HK-2 (cell line): ENCODE measurements around the gene CPT1A.
A peak's percentile ranks its signal among the peaks of the same experiment; 100 is the strongest.

Source experiments
- DNase-seq: peaks from one replicate; pipeline ENCODE4 v3.0.0-alpha.2; 2018; ENCODE audit not compliant: unreplicated experiment

CPT1A gene

GRCh38 chr11:68831124-68831523 lies 10.6 kb downstream of the CPT1A start:
- DNase-seq = no peak

DNA sequence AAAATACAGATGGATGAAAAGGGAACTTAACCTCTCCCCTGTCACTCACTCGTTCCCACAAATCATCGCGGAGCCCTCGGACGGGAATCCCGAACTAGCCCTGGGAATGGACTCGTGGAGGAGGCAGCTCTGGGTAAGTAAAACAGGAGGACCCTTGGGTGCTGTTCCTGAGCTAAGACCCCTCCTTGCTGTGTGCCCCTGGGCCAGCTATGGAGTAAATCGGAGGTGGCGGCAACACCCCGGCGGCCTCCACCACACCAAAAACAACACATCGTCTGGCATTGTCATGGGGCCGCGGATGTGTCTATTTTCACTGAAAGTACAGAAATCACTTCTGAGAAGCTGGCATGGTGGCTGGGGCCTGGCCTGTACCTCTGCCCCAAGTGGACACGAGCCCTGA lies 12.1 kb downstream of the CPT1A start:
- DNase-seq = no peak

DNA sequence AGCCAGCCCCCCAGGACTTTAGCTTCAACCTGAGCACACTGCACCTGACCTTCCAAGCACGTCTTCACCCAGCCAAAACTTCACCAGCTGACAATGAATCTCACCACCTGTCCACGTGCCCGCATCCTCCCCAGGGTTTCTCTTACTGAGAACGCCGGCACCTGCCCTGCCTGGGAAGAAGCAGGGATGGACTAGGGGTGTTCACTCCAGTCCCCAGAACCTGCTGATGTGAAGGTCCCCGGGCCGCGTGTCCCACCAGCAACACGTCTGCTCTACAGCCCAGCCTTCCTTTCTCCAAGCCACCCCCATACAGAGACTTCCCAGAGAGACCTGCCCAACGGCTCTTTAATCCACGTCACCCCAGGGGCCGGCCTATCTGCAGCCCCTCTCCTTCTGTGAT lies 12.8 kb downstream of the CPT1A start:
- no peak for DNase-seq

DNA sequence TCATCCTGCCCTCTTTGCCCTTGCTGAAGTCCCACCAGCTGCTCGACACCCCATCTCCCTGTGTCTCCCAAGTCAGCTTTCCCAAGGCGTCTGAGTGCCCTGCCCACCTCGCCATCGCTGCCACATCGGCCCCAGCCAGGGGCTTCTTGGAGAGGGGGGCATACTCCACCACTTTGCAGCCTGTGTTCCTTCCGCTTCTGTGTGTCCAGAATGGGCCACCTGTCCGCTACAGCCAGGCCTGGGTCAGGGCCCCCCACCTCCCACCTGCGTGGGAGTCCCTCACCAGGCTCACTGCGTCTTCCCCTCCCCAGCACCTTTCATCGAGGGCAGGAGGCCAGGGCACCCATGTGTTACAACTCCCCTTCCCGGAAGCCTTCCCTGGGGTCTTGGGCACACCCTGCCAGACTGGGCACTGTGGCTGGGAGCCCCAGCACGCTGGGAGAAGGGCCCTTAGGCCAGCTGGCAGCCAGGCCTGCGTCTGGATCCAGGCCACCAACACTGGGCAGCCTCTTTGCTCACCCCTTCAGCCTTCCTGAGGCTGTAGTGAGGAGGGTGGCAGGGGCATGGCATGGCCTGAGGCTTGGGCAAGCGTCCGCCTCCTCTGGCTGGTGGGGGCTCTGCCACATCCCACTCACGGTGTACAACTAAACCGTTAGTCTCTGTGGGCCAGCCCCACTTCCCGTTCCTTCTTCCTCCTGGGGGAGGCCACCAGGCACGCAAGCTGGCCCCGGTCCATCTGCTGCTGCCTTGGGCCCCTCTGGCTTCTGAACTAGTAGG lies 13.4 kb downstream of the CPT1A start:
- DNase-seq = no peak

DNA sequence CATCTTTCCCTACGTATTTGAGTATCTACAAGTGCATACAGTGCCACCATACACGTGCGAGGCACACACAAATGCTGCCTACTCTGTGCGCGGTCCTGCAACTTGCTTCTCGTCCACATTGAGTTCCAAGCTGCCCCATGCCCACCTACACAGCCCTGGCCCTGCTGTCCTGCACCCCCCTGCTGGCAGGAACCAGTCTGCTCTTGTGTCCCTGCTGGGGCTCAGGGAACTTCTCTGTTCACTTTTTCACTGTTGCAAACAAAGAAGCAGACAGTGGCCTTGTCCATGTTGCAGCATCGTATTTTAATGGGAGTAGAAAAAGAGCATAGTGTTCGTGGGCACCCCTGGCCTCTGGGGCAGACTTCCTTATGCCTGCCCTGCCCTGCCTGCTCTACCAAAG lies 14.0 kb downstream of the CPT1A start:
- DNase-seq = no peak

GRCh38 chr11:68826726-68827125 lies 15.0 kb downstream of the CPT1A start:
- DNase-seq = no peak

GRCh38 chr11:68825571-68825970 lies 16.1 kb downstream of the CPT1A start:
- peak; percentile 12 for DNase-seq

DNA sequence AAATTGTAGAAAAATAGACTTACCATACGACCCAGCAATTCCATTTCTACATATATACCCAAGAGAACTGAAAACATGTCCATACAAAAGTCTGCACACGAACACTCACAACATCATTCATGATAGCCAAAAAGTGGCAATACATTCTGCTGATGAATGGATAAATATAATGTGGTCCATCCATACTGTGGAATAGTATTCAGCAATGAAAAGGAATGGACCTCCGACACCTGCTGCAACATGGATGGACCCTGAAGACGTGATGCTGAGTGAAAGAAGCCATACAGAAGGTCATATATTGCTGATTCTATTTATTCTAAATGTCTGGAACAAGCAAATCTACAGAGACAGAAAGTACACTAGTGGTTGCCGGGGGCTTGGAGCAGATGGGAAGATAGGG lies 19.2 kb downstream of the CPT1A start:
- DNase-seq = no peak

DNA sequence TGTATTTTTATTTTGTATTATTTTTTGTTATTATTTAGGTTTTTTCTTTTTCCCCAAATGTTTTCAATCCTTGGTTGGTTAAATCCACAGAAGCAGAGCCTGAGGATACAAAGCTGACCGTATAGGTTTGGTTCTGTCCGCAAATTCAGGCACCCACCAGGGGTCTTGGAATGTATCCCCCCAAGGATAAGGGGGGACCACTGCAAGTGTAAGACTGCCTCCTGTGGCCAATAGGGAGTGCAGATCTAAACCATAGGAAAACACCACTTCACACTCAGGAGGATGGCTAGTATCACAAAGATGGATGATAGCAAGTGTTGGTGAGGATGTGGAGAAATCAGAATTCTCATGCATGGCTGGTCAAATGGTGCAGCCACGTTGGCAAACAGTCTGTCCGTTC lies 20.0 kb downstream of the CPT1A start:
- DNase-seq = no peak

DNA sequence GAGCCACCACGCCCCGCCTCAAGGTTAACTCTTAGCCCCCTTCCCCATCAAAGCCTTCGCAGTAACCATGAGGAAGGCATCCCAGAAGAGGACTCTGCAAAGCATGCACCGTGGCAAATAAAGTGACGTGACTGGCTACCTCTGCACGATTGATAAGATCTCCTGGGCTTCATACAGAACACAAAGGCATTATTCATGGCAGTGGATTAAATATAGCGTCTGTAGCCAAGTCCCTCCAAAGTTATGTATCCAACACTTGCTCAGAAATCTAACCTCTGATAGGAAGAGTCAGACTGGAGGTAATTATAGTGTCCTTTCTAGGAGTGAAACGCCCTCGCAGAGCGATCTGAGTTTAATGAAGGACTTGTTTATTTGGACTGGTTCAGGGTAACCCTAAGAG lies 22.4 kb downstream of the CPT1A start:
- no peak for DNase-seq

DNA sequence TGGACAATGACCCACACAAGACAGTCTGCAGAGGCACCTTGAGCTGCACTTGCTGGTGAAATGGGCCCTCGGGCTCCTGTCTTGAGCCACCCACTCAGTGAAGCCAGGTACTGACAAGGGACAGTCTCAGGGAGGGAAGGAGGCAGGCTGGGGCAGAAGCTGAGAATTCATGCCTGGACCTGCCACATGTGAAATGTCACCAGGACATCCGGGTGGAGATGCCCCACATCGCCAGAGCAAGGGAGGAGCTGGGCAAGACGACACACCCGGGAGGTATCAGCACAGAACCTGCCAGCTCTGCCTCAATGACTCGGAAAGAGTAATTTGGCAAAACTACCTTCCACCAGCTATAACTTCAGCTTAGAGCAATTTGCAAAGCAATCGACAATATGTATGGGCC lies 23.5 kb downstream of the CPT1A start:
- DNase-seq = no peak

DNA sequence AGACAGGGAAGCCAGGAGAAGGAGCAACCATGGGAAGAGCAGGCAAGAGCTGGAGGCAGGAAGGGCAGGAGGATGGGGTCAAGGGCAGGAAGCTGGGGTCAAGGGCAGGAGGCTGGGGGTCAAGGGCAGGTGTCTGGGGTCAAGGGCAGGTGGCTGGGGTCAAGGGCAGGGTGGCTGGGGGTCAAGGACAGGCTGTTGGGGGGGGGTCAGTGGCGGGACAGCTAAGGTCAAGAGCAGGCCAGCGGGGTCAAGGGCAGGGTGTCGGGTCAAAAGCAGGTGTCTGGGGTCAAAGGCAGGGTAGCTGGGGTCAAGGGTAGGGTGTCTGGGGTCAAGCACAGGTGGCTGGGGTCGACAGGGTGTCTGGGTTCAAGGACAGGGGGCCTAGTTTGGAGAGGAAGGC lies 24.2 kb downstream of the CPT1A start:
- DNase-seq = no peak

DNA sequence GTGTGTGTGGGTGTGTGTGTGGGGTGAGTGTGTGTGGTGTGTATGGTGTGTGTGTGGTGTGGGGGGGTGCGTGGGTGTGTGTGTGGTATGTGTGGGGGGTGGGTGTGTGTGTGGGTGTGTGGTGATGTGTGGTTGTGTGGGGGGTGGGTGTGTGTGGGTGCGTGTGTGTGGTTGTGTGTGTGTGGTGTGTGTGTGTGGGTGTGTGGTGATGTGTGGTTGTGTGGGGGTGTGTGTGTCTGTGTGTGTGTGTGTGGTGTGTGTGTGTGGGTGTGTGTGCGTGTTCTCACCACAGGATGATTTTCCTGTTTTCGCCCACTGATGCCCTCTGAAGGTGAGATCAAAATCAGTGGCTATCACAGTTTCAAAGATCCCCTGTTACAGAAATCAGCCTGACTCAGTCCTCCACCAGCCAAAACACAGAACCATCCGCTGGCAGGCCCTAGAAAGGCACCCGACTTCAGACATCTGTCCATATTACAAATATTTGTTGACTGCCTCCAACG lies 24.7 kb downstream of the CPT1A start:
- DNase-seq = no peak

DNA sequence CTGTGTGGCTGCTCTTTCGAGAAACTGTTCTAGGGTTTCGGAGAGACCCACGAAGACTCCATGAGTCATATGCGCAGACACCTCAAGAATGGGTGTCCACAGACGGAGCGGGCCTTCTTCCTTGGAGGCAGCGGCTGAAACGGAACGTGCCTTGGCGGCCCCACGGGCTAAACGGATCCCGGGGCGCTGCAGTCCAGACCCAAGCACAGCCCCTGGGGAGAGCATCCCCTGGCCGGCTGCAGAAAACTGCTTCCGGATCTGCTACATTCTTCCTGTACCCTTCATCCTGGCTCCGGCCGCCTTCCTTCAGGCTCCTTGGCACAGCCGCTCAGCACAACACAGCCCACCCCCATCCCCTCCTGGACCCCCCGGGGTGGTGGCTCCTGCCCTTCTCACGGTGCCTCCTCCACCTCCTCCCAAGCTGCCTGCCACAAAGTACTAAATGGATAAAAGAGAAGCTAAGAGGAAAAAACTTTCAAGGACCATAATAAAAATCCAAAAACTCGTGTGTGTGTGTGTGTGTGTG lies 25.4 kb downstream of the CPT1A start:
- DNase-seq = no peak

GRCh38 chr11:68813773-68814172 lies 27.9 kb downstream of the CPT1A start:
- DNase-seq = no peak

DNA sequence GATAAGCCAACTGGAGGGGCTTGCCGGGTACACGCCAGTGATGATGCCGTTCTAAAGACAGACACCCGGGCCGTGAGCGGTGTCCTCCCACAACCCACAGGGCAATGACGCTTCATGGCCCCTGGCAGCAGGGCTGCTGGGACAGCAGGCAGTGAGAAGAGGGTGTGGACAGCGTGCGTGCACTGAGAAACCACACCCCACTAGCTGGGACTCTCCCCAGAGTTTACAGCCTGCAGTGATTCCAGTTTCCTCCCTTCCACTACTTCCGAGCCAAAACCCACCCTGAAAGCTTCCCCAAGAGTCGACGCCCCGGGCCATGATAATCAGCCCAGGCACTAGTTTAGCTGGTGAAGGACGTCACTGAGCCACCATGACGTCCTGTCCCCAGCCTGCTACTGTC lies 29.2 kb downstream of the CPT1A start:
- DNase-seq = no peak

GRCh38 chr11:68810164-68810563 lies 31.6 kb downstream of the CPT1A start:
- no peak for DNase-seq

GRCh38 chr11:68809506-68809905 lies 32.2 kb downstream of the CPT1A start:
- no peak for DNase-seq

GRCh38 chr11:68808787-68809186 lies 32.9 kb downstream of the CPT1A start:
- DNase-seq = no peak

DNA sequence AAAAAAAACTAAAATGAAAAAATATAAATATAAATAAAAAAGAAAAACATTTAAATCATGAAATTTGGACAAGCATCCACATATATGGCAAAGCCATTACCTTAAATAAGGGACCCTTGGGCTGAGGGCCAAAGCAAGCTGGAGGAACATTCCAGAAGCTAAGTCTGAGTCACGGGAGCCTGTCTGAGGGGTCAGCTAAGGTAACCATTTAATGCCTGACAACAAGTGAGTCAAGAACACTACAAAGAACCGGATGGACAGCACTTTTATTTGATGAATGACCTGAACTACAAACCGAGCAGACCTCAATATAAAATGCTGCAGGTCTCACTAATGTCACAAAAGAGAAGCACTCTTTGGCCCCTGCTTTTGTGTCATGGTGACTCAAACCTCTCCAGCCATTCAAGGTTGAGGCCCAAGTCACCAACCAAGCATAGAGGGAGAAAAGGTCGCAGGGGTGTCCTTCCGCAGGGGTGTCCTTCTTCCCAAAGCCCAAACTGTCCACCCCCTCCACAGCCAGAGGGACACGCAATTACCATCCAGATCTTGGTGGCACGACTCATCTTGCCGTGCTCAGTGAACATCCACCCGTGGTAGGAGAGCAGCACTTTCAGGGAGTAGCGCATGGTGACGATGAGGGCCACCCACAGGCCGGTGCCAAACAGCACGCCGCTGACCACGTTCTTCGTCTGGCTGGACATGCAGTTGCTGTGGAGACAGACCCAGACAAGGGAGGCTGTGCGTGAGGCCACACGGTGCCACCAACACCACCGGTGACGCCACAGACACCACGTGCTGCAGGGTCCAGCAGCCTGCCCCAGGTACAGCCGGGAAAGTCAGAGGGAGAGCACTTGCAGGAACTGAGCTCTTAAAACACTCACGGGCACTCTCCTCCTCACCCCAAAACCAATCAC lies 34.5 kb downstream of the CPT1A start:
- no peak for DNase-seq

DNA sequence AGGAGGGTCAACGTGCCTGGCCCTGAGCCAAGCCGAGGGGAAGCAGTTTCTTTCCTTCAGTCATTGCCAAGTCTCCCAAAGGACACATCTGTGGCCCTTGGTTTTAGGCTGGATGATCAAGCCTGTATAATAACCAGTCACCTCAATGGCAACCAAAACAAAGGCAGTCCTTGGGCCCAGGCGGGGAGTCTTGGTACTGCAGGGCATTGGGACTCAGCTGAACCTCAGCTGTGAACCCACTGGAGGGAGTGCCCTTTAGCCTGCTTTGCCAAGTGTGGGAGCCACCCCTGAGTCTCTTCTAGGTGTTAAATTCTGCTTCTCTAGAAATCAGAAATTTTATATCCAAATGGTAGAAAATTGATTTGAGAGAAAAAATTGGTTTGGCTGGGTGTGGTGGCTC lies 36.9 kb downstream of the CPT1A start:
- no peak for DNase-seq

DNA sequence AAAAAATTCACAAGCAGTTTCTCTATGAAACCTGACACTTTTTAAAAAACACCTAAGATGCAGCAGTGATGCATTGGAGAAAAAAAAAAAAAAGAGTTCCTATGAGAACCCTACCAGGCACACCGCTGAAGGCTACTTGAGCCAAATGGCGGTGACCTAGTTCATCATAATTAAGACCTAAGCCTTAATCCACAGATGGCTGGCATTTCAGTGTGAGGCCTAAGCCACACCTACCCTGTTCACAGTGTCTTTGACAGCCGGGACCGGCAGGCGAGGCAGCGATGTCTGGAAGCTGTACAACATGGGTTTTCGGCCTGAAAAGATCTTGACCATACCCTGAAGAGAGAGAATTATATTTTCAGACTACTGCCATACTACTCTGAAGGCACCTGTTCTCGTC lies 38.0 kb downstream of the CPT1A start:
- no peak for DNase-seq
